Neural progenitor cell (in vitro differentiated cells): ENCODE measurements around the gene USP44.

ENCODE experiments used
- EZH2 ChIP-seq: fragments of 200-600 bp; sonication (generic); IDR thresholded peaks from 2 replicates; pipeline ENCODE4 v1.6.1; 2017; ENCODE audit warnings: antibody characterized with exemption, mild to moderate bottlenecking, moderate library complexity
- EZH2phosphoT487 ChIP-seq: fragments of 200-600 bp; sonication (generic); IDR thresholded peaks from 2 replicates; pipeline ENCODE4 v1.6.1; 2017; ENCODE audit warnings: antibody characterized with exemption
- TF ChIP-seq, protein P1 (sequence below): fragments of 200-600 bp; sonication (generic); IDR thresholded peaks from 2 replicates; pipeline ENCODE4 v1.5.1; 2017; ENCODE audit warnings: antibody characterized with exemption, mild to moderate bottlenecking

DNA sequence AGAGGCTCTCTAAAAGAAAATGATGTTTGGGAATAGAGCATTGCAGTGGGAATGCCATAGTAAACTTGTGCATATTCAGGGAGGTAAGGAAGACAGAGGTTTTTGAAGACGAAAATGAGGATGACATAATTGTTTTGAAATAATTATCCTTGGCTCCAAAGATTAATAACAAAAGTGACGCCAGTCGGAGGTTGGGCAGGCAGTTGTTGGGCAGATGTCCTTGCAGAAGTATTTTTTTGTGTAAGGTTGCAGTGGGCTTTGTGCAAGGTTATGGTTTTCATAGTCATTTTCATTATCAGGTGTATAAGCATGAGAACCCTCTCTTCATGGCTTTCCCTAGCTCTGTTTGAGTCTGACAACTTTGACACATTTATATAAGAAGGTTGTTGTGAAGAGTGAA is 42.0 kb downstream of the USP44 start:
- no peak for TF ChIP-seq EZH2
- TF ChIP-seq, protein P1, sequence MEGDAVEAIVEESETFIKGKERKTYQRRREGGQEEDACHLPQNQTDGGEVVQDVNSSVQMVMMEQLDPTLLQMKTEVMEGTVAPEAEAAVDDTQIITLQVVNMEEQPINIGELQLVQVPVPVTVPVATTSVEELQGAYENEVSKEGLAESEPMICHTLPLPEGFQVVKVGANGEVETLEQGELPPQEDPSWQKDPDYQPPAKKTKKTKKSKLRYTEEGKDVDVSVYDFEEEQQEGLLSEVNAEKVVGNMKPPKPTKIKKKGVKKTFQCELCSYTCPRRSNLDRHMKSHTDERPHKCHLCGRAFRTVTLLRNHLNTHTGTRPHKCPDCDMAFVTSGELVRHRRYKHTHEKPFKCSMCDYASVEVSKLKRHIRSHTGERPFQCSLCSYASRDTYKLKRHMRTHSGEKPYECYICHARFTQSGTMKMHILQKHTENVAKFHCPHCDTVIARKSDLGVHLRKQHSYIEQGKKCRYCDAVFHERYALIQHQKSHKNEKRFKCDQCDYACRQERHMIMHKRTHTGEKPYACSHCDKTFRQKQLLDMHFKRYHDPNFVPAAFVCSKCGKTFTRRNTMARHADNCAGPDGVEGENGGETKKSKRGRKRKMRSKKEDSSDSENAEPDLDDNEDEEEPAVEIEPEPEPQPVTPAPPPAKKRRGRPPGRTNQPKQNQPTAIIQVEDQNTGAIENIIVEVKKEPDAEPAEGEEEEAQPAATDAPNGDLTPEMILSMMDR, result no peak
- no peak for TF ChIP-seq EZH2phosphoT487
